PC-9 (cell line): ENCODE measurements around the gene CFL2. TPM values are rescaled to one million over a fixed set of nuclear protein-coding genes. Genes with fewer than 3 reads are reported as not detected.

Source experiments
- BruUV-seq: library from RNA; stranded (reverse); fragments of 400-500 nt; replicated peaks from 2 replicates; lab custom pipeline; 2021; lab: Mats Ljungman, UMichigan
- CTCF ChIA-PET: fragments of 300-600 bp; sonication (Branson Sonifier 250); formaldehyde crosslinking; loops from one replicate; lab custom pipeline; 2022; ENCODE audit warnings: antibody characterized with exemption; lab: Charles Lee
- POLR2A ChIA-PET: fragments of 300-600 bp; sonication (Branson Sonifier 250); formaldehyde crosslinking; loops from one replicate; lab custom pipeline; 2022; ENCODE audit warnings: antibody characterized with exemption; ENCODE audit not compliant: unreplicated experiment; lab: Charles Lee
- DNase-seq, 2 experiments: peaks; one replicate each; pipeline versions ENCODE4 v3.0.0 to v3.0.0-alpha.2; 2015 to 2022; ENCODE audit warnings: mixed read lengths in 1 of 2
- H2AFZ ChIP-seq: fragments of 200-600 bp; sonication (generic); 2 replicates; pipeline ENCODE4 v1.8.1; 2017; ENCODE audit warnings: antibody characterized with exemption
- H3F3A ChIP-seq: fragments of 200-600 bp; sonication (generic); 2 replicates; pipeline ENCODE4 v1.8.1; 2017; ENCODE audit warnings: antibody characterized with exemption, mild to moderate bottlenecking, low read depth; ENCODE audit not compliant: insufficient read depth
- H3K27ac ChIP-seq: fragments of 200-600 bp; sonication (generic); 2 replicates; pipeline ENCODE4 v1.6.1; 2016; ENCODE audit warnings: mixed run types
- H3K27me3 ChIP-seq: fragments of 200-600 bp; sonication (generic); 2 replicates; pipeline ENCODE4 v1.6.1; 2016; ENCODE audit warnings: low read depth, mixed run types; ENCODE audit not compliant: insufficient read depth
- H3K36me3 ChIP-seq: fragments of 200-600 bp; sonication (generic); 2 replicates; pipeline ENCODE4 v1.6.1; 2016; ENCODE audit warnings: low read depth, mixed run types
- H3K4me1 ChIP-seq: fragments of 200-600 bp; sonication (generic); replicated peaks from 2 replicates; pipeline ENCODE4 v1.6.1; 2016; ENCODE audit warnings: mixed run types; ENCODE audit not compliant: insufficient read depth
- H3K4me2 ChIP-seq: fragments of 200-600 bp; sonication (generic); 2 replicates; pipeline ENCODE4 v1.6.1; 2017; ENCODE audit warnings: mixed run types
- H3K4me3 ChIP-seq: fragments of 200-600 bp; sonication (generic); 2 replicates; pipeline ENCODE4 v1.6.1; 2016; ENCODE audit warnings: mixed run types
- H3K79me2 ChIP-seq: fragments of 200-600 bp; sonication (generic); 2 replicates; pipeline ENCODE4 v1.6.1; 2017; ENCODE audit warnings: low read depth, mixed run types
- H3K9me2 ChIP-seq: fragments of 200-600 bp; sonication (generic); 2 replicates; pipeline ENCODE4 v1.8.1; 2017; ENCODE audit warnings: mild to moderate bottlenecking; ENCODE audit not compliant: insufficient read depth
- H3K9me3 ChIP-seq: fragments of 200-600 bp; sonication (generic); 2 replicates; pipeline ENCODE4 v1.8.1; 2016; ENCODE audit warnings: low read depth; ENCODE audit not compliant: insufficient read depth
- H4K20me1 ChIP-seq: fragments of 200-600 bp; sonication (generic); 2 replicates; pipeline ENCODE4 v1.8.1; 2017; ENCODE audit not compliant: insufficient read depth
- EZH2 ChIP-seq: fragments of 200-600 bp; sonication (generic); IDR thresholded peaks from 2 replicates; pipeline ENCODE4 v1.8.0; 2017; ENCODE audit warnings: antibody characterized with exemption, low read depth
- intact Hi-C: fragments of 100-400 bp; cut with micrococcal nuclease; formaldehyde crosslinking; loops from one replicate; pipeline ENCODE4 v1.10.0; 2022; ENCODE audit not compliant: unreplicated experiment
- total RNA-seq: library from RNA; stranded (reverse); gene quantifications from 2 replicates; pipeline ENCODE4 v1.2.3, GENCODE V29; 2021
- TF ChIP-seq, protein P1 (sequence below): fragments of 200-600 bp; sonication (generic); conservative IDR thresholded peaks from 2 replicates; pipeline ENCODE4 v1.6.1; 2017; ENCODE audit warnings: mixed run types, antibody characterized with exemption, mild to moderate bottlenecking, moderate library complexity

CFL2 gene
- total RNA-seq, 1 experiment from 2014 or later = 30.5 TPM

DNA sequence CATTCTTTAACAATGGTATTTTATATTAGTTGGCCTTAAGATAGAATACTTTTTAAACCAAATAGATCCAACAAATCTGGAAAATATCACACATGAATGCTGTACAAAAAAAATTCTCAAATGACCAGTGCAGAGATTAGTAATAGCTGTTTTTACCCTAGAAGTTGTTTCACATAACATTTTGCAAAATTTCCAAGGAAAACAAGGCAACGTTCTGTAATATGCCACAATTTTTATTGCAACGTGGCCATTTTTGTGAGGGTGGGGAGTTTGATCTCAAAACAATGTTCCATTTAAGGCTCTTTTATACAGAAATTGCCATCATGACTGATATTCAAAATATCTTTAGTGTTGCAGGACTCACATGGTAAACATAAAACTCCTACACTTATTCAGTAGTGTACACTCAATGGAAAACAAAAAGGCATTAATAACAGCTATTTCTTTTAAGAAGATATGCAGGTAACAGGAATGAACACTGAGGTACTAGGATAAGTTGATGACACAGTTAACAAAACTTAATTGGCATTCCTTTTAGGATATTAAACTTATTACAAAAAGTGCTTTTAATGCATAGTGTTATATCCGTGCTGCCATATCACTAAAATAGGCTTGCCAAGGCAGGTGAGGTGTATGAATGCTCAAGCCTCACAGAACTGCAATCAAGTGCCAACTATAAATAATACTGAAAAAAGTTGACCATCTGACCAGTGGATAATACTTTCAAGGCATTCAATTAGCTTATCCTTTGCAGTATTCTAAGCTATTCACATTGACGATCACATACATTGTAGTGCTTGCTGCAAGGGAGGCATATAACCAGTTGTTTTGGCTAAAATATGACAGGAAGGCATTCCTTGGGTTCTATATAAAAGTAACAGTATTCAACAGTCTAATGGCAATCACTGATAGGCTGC is 2.3 kb downstream of the CFL2 start:
- H3K36me3 ChIP-seq = no peaks in the 10 kb centered on the region
- H4K20me1 ChIP-seq = no peaks in the 10 kb centered on the region
- CTCF ChIA-PET = no interaction called here
- H3K27me3 ChIP-seq = no peaks in the 10 kb centered on the region
- no peak overlapping the region for H3K27ac ChIP-seq
- H2AFZ ChIP-seq = no peak overlapping the region
- H3K9me3 ChIP-seq = no peaks in the 10 kb centered on the region
- no peak overlapping the region for H3K4me3 ChIP-seq
- DNase-seq = no peak
- intact Hi-C loops = loop anchor here (5.0 kb wide), 1 partner anchor 35 kb away; no protein-coding TSS in a partner anchor
- BruUV-seq = no TSS peak
- peaks cover 7% of the 10 kb centered on the region for H3K4me1 ChIP-seq
- no peaks in the 10 kb centered on the region; the same call in 1 of the 2 replicates for H3K9me2 ChIP-seq
- no peak overlapping the region for H3K4me2 ChIP-seq
- H3K79me2 ChIP-seq = peaks cover 13% of the 10 kb centered on the region
- H3F3A ChIP-seq = peaks cover 7% of the 10 kb centered on the region
- POLR2A ChIA-PET = interaction anchor here (0.6 kb wide), 2 partner anchors 10 to 21 kb away, joined by 4 read pairs; no protein-coding TSS in a partner anchor
- no peak for TF ChIP-seq EZH2
- TF ChIP-seq, protein P1, sequence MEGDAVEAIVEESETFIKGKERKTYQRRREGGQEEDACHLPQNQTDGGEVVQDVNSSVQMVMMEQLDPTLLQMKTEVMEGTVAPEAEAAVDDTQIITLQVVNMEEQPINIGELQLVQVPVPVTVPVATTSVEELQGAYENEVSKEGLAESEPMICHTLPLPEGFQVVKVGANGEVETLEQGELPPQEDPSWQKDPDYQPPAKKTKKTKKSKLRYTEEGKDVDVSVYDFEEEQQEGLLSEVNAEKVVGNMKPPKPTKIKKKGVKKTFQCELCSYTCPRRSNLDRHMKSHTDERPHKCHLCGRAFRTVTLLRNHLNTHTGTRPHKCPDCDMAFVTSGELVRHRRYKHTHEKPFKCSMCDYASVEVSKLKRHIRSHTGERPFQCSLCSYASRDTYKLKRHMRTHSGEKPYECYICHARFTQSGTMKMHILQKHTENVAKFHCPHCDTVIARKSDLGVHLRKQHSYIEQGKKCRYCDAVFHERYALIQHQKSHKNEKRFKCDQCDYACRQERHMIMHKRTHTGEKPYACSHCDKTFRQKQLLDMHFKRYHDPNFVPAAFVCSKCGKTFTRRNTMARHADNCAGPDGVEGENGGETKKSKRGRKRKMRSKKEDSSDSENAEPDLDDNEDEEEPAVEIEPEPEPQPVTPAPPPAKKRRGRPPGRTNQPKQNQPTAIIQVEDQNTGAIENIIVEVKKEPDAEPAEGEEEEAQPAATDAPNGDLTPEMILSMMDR = no peak

- no peak for DNase-seq
- peaks cover 13% of the 10 kb centered on the region for H3K79me2 ChIP-seq
- no peak overlapping the region for H2AFZ ChIP-seq
- CTCF ChIA-PET = interaction anchor here (0.6 kb wide), 2 partner anchors 12 to 34 kb away, joined by 3 to 6 read pairs; no protein-coding TSS in a partner anchor
- H3F3A ChIP-seq = peaks cover 7% of the 10 kb centered on the region
- no TSS peak for BruUV-seq
- H3K36me3 ChIP-seq = no peaks in the 10 kb centered on the region
- H3K4me3 ChIP-seq = no peak overlapping the region
- H3K4me2 ChIP-seq = no peak overlapping the region
- TF ChIP-seq, protein P1 = no peak
- TF ChIP-seq EZH2 = no peak
- POLR2A ChIA-PET = no interaction called here
- H3K27me3 ChIP-seq = no peaks in the 10 kb centered on the region
- H3K4me1 ChIP-seq = peaks cover 7% of the 10 kb centered on the region
- H3K9me3 ChIP-seq = no peaks in the 10 kb centered on the region
- H3K27ac ChIP-seq = no peak overlapping the region
- no peaks in the 10 kb centered on the region; the same call in 1 of the 2 replicates for H3K9me2 ChIP-seq
- H4K20me1 ChIP-seq = no peaks in the 10 kb centered on the region
- intact Hi-C loops = loop anchor here (5.0 kb wide), 1 partner anchor 34 kb away; no protein-coding TSS in a partner anchor
Observed at GRCh38 chr14:34711169-34711568, 3.2 kb downstream of the CFL2 start.

GRCh38 chr14:34710744-34711143 is 3.6 kb downstream of the CFL2 start:
- H3K9me3 ChIP-seq = no peaks in the 10 kb centered on the region
- no peak overlapping the region for H3K27ac ChIP-seq
- POLR2A ChIA-PET = no interaction called here
- no TSS peak for BruUV-seq
- peaks cover 7% of the 10 kb centered on the region for H3F3A ChIP-seq
- H3K9me2 ChIP-seq = no peaks in the 10 kb centered on the region; the same call in 1 of the 2 replicates
- no peak for DNase-seq
- H3K4me1 ChIP-seq = peaks cover 7% of the 10 kb centered on the region
- no peak overlapping the region for H3K4me2 ChIP-seq
- CTCF ChIA-PET = interaction anchor here (0.6 kb wide), 2 partner anchors 11 to 34 kb away, joined by 3 to 6 read pairs; no protein-coding TSS in a partner anchor
- no peaks in the 10 kb centered on the region for H4K20me1 ChIP-seq
- H3K27me3 ChIP-seq = no peaks in the 10 kb centered on the region
- intact Hi-C loops = loop anchor here (5.0 kb wide), 1 partner anchor 33 kb away; no protein-coding TSS in a partner anchor
- TF ChIP-seq EZH2 = no peak
- TF ChIP-seq, protein P1 = no peak
- no peak overlapping the region for H3K4me3 ChIP-seq
- H3K79me2 ChIP-seq = peaks cover 13% of the 10 kb centered on the region
- H3K36me3 ChIP-seq = no peaks in the 10 kb centered on the region
- no peak overlapping the region for H2AFZ ChIP-seq
